Stimulated activated memory B cell treated with anti-CD40 and anti-IgM and Interleukin-4, amounts not matched to agents 10 μg/mL and 1 μg/mL and 100 μg/mL, for 72 hours (primary cell): ENCODE results near the gene CCDC183.

Experiments
- ATAC-seq: fragments of 150-1000 bp; cut with Tn5 transposase; 2 replicates; pipeline ENCODE4 v1.10.0; 2021
- H3K27ac Mint-ChIP-seq: one replicate; pipeline ENCODE4 v1.8.0; 2022; ENCODE audit warnings: mild to moderate bottlenecking, mixed read lengths
- H3K27me3 Mint-ChIP-seq: one replicate; pipeline ENCODE4 v1.8.0; 2022; ENCODE audit warnings: mixed read lengths
- H3K36me3 Mint-ChIP-seq: one replicate; pipeline ENCODE4 v1.8.0; 2022; ENCODE audit warnings: mixed read lengths
- H3K4me1 Mint-ChIP-seq: one replicate; pipeline ENCODE4 v1.8.0; 2022; ENCODE audit warnings: mixed read lengths
- H3K4me3 Mint-ChIP-seq: one replicate; pipeline ENCODE4 v1.8.0; 2022; ENCODE audit warnings: mild to moderate bottlenecking, moderate library complexity, mixed read lengths
- H3K9me3 Mint-ChIP-seq: one replicate; pipeline ENCODE4 v1.8.0; 2022; ENCODE audit warnings: mixed read lengths

The CCDC183 gene

GRCh38 chr9:136814725-136815421 lies 18.7 kb downstream of the CCDC183 start:
- peaks cover 52% of the 10 kb centered on the region for H3K36me3 Mint-ChIP-seq
- no peak overlapping the region for H3K27ac Mint-ChIP-seq
- no peak overlapping the region for H3K4me3 Mint-ChIP-seq
- ATAC-seq, result no peak
- peaks cover 38% of the 10 kb centered on the region for H3K4me1 Mint-ChIP-seq
- H3K27me3 Mint-ChIP-seq, result no peaks in the 10 kb centered on the region
- no peaks in the 10 kb centered on the region for H3K9me3 Mint-ChIP-seq

DNA sequence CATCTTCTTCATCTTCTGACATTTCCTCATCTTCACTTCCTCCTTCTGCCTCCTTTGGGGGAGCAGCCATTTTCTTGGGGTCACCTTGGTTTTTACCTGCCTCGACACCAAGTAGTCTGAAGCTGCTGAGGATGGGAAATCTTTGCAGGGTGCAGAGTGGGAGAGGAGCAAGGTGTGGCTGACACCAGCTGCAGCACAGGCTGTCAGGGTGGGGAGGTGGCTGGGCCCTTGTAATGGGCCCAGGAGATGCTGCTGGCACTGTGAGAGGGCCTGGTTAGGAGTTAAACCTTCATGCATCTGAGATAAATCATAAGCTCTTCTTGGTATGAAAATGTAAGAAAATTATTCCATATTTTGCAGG lies 19.3 kb downstream of the CCDC183 start:
- no peak overlapping the region for H3K27ac Mint-ChIP-seq
- ATAC-seq, result no peak
- no peaks in the 10 kb centered on the region for H3K27me3 Mint-ChIP-seq
- H3K4me1 Mint-ChIP-seq, result peaks cover 35% of the 10 kb centered on the region
- H3K9me3 Mint-ChIP-seq, result no peaks in the 10 kb centered on the region
- H3K4me3 Mint-ChIP-seq, result no peak overlapping the region
- H3K36me3 Mint-ChIP-seq, result peaks cover 52% of the 10 kb centered on the region

GRCh38 chr9:136820971-136821825 lies 25.1 kb downstream of the CCDC183 start:
- ATAC-seq, result no peak
- Mint-ChIP-seq H3K4me3 (peak overlapping the region; percentile 57), H3K27me3 (no peaks in the 10 kb centered on the region), H3K27ac (no peak overlapping the region), H3K36me3 (peaks cover 39% of the 10 kb centered on the region), H3K4me1 (peaks cover 10% of the 10 kb centered on the region), H3K9me3 (no peaks in the 10 kb centered on the region)

DNA sequence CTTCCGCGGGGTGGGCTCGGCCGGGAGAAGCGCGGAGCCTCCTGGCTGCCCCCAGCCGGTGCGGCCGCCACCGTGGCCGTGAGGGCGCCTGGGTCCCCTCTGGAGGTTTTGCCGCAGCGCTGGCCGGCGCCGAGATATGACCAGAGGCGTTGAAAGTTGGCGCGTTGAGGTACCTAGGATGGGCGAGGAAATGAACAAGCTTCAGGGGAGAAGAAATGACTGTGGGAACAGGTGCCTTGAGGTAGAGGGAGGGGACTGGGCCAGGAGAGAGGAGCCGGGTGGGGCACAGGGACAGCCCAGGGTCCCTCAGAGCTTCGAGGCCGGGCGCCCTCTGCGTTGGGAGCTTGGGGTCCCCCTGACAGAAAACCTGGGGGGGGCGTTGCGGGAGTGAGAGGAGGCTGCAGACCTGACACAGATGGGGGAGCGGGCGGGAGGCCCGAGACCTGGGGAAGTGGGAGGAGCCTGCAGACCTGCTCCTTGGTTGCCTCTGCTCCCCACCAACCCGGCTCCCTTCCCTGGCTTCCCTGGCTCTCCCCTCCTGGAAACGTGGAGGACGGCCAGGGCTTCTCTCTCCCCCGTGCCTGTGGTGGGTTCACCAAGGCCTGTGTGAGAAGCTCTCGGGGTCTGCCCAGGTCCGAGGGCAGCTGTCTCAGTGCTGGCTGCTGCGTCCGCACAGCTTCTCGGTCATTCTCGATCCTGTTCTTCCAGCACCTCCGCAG lies 25.8 kb downstream of the CCDC183 start:
- Mint-ChIP-seq H3K4me1 (peaks cover 10% of the 10 kb centered on the region), H3K9me3 (no peaks in the 10 kb centered on the region), H3K27me3 (no peaks in the 10 kb centered on the region), H3K4me3 (no peak overlapping the region), H3K36me3 (peaks cover 38% of the 10 kb centered on the region), H3K27ac (no peak overlapping the region)
- no peak for ATAC-seq

DNA sequence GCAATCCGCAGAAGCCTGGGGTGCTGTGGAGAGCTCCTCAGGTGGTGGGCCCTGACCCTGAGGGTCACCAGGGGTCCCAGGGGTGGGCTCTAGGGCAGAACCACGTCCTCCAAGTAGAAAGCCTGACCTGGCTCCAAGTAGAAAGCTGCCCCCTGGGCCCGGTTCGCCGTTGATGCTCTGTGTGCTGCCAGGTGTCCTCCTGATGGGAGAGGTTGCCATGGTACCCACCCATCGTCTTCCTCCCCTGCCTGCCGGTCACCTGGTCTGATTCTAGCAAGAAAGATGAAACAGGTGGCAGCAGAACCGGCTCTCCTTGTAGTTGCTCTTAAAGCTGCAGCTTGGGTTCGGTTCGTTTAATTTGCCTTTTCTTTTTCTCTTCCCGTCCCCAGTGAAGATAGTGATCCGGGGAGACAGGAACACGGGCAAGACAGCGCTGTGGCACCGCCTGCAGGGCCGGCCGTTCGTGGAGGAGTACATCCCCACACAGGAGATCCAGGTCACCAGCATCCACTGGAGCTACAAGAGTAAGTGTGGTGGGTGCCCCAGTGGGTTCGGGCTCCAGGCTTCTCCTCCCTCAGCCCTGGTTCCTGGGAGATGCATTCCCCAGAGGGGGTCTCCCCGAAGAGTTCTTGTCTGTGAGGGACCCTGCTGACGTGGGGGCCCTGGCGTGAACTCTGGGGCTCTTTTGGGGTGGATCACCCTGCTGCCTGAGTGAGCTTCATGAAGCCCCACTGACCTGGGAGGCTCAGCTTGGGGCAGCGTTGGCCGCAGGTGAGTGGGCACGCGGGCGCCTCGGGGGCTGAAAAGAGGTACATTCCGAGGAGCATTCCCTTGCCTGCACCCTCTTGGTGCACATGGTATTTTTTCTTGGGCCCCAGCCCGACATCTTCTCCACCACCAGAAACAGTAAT lies 27.3 kb downstream of the CCDC183 start:
- no peak overlapping the region for H3K27ac Mint-ChIP-seq
- H3K27me3 Mint-ChIP-seq, result no peaks in the 10 kb centered on the region
- no peaks in the 10 kb centered on the region for H3K9me3 Mint-ChIP-seq
- no peak for ATAC-seq
- H3K4me3 Mint-ChIP-seq, result no peak overlapping the region
- peaks cover 10% of the 10 kb centered on the region for H3K4me1 Mint-ChIP-seq
- H3K36me3 Mint-ChIP-seq, result peaks cover 34% of the 10 kb centered on the region

DNA sequence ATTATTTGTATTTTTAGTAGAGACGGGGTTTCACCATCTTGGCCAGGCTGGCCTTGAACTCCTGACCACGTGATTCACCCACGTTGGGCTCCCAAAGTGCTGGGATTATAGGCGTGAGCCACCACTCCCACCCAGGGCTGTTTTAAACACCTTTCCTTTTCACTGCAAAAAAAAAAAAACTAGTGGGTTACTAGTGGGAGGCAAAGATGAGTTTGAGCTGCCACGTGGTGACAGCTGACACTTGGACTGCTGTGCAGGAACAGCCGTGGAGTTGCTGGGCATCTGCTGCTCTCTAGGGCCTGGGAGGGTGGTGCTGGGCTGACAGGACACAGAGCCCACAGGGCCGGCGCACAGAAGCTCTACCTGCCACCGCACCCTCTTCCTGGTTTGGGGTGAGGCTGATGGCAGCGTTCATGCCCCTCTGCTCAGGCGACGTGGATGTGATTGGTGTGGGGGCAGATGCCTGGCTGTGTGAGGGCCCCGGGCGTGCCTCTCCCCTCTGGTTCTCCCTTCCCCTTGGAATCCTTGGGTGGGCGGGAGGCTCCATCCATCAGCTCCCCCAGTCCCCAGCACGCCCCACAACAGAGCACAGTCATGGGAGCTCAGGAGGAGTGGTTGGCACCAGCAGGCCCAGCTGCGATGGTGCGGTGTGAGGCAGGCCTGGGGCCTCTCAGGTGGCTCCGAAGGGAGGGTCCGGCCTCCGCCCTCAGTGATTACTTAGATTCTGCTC lies 28.5 kb downstream of the CCDC183 start:
- Mint-ChIP-seq H3K4me3 (no peak overlapping the region), H3K27me3 (no peaks in the 10 kb centered on the region), H3K9me3 (no peaks in the 10 kb centered on the region), H3K4me1 (peaks cover 10% of the 10 kb centered on the region), H3K36me3 (peaks cover 36% of the 10 kb centered on the region), H3K27ac (no peak overlapping the region)
- no peak for ATAC-seq

GRCh38 chr9:136825295-136826187 lies 29.4 kb downstream of the CCDC183 start:
- Mint-ChIP-seq H3K4me1 (peaks cover 7% of the 10 kb centered on the region), H3K27me3 (no peaks in the 10 kb centered on the region), H3K9me3 (no peaks in the 10 kb centered on the region), H3K27ac (no peak overlapping the region), H3K36me3 (peaks cover 39% of the 10 kb centered on the region), H3K4me3 (no peak overlapping the region)
- no peak for ATAC-seq

GRCh38 chr9:136826188-136826541 lies 30.0 kb downstream of the CCDC183 start:
- Mint-ChIP-seq H3K4me1 (peaks cover 2% of the 10 kb centered on the region), H3K9me3 (no peaks in the 10 kb centered on the region), H3K36me3 (peaks cover 39% of the 10 kb centered on the region), H3K4me3 (no peak overlapping the region), H3K27me3 (no peaks in the 10 kb centered on the region), H3K27ac (no peak overlapping the region)
- no peak for ATAC-seq

GRCh38 chr9:136826703-136827582 lies 30.8 kb downstream of the CCDC183 start:
- no peak overlapping the region for H3K4me3 Mint-ChIP-seq
- no peaks in the 10 kb centered on the region for H3K4me1 Mint-ChIP-seq
- H3K36me3 Mint-ChIP-seq, result peaks cover 46% of the 10 kb centered on the region
- H3K27ac Mint-ChIP-seq, result no peak overlapping the region
- no peak for ATAC-seq
- H3K27me3 Mint-ChIP-seq, result no peaks in the 10 kb centered on the region
- no peaks in the 10 kb centered on the region for H3K9me3 Mint-ChIP-seq

DNA sequence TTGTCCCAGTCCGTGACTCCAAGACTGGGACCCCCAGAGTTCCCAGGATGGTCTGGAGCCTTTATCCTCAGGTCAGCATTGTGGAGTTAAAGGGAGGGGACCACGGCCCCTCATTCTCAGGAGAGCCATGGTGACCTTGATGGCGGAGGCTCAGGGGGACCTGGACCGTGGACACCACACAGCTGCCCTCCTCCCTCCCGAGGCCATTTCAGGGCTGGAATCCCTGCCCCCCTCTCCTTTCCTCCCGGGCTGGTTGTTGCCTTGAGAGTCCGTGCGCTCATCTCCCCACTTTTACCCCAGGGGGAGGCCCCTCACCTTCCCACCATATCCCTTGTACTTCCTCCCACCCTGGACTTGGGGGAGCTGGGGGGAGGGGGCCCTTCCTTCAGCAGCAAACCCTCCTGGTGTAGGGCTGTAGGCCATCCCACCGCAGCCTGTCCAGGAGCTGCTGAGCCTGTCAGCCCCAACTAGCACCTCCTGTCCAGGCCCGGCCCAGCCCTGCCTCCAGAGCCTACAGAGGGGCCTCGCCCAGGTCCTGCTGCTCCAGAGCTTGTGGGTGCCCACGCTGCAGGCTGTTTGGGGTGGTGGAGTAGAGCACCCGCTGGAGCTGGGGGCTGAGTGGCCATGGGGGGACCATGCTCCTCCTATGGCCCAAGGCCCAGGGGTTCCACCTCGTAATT lies 31.8 kb downstream of the CCDC183 start:
- Mint-ChIP-seq H3K27me3 (no peaks in the 10 kb centered on the region), H3K9me3 (no peaks in the 10 kb centered on the region), H3K4me3 (no peak overlapping the region), H3K27ac (no peak overlapping the region), H3K4me1 (no peaks in the 10 kb centered on the region), H3K36me3 (peaks cover 52% of the 10 kb centered on the region)
- no peak for ATAC-seq

- Mint-ChIP-seq H3K27ac (no peak overlapping the region), H3K9me3 (no peaks in the 10 kb centered on the region), H3K36me3 (peaks cover 47% of the 10 kb centered on the region), H3K4me1 (no peaks in the 10 kb centered on the region), H3K4me3 (no peak overlapping the region), H3K27me3 (no peaks in the 10 kb centered on the region)
- no peak for ATAC-seq
Observed at GRCh38 chr9:136828474-136829140, 32.5 kb downstream of the CCDC183 start.

- no peak for ATAC-seq
- no peaks in the 10 kb centered on the region for H3K27me3 Mint-ChIP-seq
- H3K4me3 Mint-ChIP-seq, result no peak overlapping the region
- H3K36me3 Mint-ChIP-seq, result peaks cover 45% of the 10 kb centered on the region
- no peaks in the 10 kb centered on the region for H3K9me3 Mint-ChIP-seq
- no peak overlapping the region for H3K27ac Mint-ChIP-seq
- no peaks in the 10 kb centered on the region for H3K4me1 Mint-ChIP-seq
Observed at GRCh38 chr9:136829412-136829811, 33.3 kb downstream of the CCDC183 start.
